ENCODE data around the gene EXOC2. TPM values are rescaled to one million over a fixed set of nuclear protein-coding genes. Genes with fewer than 3 reads are reported as not detected.

The EXOC2 gene
- total and polyA plus RNA-seq, 2 of the 13 experiments (the other 11 are each of a cell fraction or from before 2014, with no cell fraction given): 12.6 to 22.9 TPM

DNA sequence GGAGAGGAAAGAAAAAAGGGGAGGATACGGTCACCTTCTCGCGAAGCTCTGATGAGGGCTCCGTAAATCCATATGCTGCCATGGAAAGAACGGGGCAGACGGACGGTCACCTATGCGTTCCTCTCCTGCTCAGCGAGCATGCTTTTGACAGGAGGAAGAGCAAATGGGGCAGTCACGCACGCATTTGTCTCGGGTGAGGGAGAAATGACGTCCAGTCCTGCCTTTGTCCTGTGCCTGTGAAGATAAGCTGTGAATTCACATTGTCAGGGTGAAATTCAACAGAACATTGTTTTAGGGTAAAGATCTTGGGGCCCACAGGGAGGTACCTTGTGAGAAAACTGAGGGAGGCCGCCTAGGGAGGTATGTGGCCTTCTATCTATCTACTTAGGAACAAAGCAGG, 217.6 kb downstream of the EXOC2 start:
- FAIRE-seq: no peak
- Histone ChIP-seq H3K27me3 (ENCODE audit: control insufficient read depth in 1 of 2, insufficient read depth in 2 of 2, low read length in 2 of 2) (peaks cover 2 to 18% of the 10 kb centered on the region in 2 experiments; a peak in 2 of 5 replicates), H4K20me1 (ENCODE audit: insufficient read depth, low read length) (no peaks in the 10 kb centered on the region), H3K4me1 (ENCODE audit: insufficient read depth, low read length) (peaks cover 9% of the 10 kb centered on the region), H3K27ac (ENCODE audit: extremely low read length, insufficient read depth, low read length) (no peak overlapping the region), H3K4me3 (replicated peaks in 1 of 3; ENCODE audit: insufficient read depth in 1 of 3, low read depth in 2 of 3, low read length in 3 of 3) (no peak overlapping the region), H3K36me3 (replicated peaks in 1 of 2; ENCODE audit: control insufficient read depth in 1 of 2, insufficient read depth in 2 of 2, low read length in 2 of 2) (no peaks in the 10 kb centered on the region), H3K9me3 (ENCODE audit: low read length) (no peaks in the 10 kb centered on the region), H3K9ac (ENCODE audit: insufficient read depth, low read depth, low read length) (no peak overlapping the region), H3K79me2 (ENCODE audit: insufficient read depth, low read length) (no peaks in the 10 kb centered on the region), H3K4me2 (ENCODE audit: low read depth, low read length) (no peak overlapping the region), H2AFZ (ENCODE audit: low read length) (no peak overlapping the region)
- no TSS peak for BruUV-seq (replicated peaks)
- ATAC-seq: no peak
- intact Hi-C loops (cut with micrococcal nuclease; ENCODE audit: unreplicated experiment) (no loop called here), in situ Hi-C loops (cut with HindIII; ENCODE audit: extremely low pct_ligation_motif_present, low pct_unique_long_range_greater_than_20kb) (no loop called here)
- POLR2A ChIA-PET: no interaction called here
- CTCF ChIA-PET (ENCODE audit: low intra/inter-chr PET ratio, low total read pairs): no interaction called here
- no peak for DNase-seq (ENCODE audit: low spot score)
- WGBS (ENCODE audit: low lambda C conversion rate): 80% methylated on average over 12 of the region's 14 CpGs
- TF ChIP-seq, protein P1, sequence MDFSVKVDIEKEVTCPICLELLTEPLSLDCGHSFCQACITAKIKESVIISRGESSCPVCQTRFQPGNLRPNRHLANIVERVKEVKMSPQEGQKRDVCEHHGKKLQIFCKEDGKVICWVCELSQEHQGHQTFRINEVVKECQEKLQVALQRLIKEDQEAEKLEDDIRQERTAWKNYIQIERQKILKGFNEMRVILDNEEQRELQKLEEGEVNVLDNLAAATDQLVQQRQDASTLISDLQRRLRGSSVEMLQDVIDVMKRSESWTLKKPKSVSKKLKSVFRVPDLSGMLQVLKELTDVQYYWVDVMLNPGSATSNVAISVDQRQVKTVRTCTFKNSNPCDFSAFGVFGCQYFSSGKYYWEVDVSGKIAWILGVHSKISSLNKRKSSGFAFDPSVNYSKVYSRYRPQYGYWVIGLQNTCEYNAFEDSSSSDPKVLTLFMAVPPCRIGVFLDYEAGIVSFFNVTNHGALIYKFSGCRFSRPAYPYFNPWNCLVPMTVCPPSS (IDR thresholded peaks at IDR 0.05): no peak
- TF ChIP-seq, protein P2, sequence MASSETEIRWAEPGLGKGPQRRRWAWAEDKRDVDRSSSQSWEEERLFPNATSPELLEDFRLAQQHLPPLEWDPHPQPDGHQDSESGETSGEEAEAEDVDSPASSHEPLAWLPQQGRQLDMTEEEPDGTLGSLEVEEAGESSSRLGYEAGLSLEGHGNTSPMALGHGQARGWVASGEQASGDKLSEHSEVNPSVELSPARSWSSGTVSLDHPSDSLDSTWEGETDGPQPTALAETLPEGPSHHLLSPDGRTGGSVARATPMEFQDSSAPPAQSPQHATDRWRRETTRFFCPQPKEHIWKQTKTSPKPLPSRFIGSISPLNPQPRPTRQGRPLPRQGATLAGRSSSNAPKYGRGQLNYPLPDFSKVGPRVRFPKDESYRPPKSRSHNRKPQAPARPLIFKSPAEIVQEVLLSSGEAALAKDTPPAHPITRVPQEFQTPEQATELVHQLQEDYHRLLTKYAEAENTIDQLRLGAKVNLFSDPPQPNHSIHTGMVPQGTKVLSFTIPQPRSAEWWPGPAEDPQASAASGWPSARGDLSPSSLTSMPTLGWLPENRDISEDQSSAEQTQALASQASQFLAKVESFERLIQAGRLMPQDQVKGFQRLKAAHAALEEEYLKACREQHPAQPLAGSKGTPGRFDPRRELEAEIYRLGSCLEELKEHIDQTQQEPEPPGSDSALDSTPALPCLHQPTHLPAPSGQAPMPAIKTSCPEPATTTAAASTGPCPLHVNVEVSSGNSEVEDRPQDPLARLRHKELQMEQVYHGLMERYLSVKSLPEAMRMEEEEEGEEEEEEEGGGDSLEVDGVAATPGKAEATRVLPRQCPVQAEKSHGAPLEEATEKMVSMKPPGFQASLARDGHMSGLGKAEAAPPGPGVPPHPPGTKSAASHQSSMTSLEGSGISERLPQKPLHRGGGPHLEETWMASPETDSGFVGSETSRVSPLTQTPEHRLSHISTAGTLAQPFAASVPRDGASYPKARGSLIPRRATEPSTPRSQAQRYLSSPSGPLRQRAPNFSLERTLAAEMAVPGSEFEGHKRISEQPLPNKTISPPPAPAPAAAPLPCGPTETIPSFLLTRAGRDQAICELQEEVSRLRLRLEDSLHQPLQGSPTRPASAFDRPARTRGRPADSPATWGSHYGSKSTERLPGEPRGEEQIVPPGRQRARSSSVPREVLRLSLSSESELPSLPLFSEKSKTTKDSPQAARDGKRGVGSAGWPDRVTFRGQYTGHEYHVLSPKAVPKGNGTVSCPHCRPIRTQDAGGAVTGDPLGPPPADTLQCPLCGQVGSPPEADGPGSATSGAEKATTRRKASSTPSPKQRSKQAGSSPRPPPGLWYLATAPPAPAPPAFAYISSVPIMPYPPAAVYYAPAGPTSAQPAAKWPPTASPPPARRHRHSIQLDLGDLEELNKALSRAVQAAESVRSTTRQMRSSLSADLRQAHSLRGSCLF (CRISPR knock-in tag; IDR thresholded peaks at IDR 0.05; ENCODE audit: borderline replicate concordance): no peak
- no peak for TF ChIP-seq ZNF549 (CRISPR knock-in tag; IDR thresholded peaks at IDR 0.05)
- no peak for TF ChIP-seq TARDBP (CRISPR knock-in tag; IDR thresholded peaks at IDR 0.05)
- no peak for TF ChIP-seq ZNF264 (CRISPR knock-in tag; IDR thresholded peaks at IDR 0.05)
- no peak for TF ChIP-seq RARG (CRISPR knock-in tag; IDR thresholded peaks at IDR 0.05; ENCODE audit: low read depth)
- no peak for TF ChIP-seq CCDC6 (CRISPR knock-in tag; IDR thresholded peaks at IDR 0.05)
- no peak for TF ChIP-seq ZNF556 (CRISPR knock-in tag; IDR thresholded peaks at IDR 0.05; ENCODE audit: borderline replicate concordance)
- TF ChIP-seq ZNF674 (CRISPR knock-in tag; IDR thresholded peaks at IDR 0.05; ENCODE audit: low read depth): no peak
- TF ChIP-seq, protein P3, sequence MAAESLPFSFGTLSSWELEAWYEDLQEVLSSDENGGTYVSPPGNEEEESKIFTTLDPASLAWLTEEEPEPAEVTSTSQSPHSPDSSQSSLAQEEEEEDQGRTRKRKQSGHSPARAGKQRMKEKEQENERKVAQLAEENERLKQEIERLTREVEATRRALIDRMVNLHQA (CRISPR knock-in tag; IDR thresholded peaks at IDR 0.05): no peak
- no peak for TF ChIP-seq RBM22 (optimal IDR thresholded peaks at IDR 0.05; ENCODE audit: low read length)
- TF ChIP-seq, protein P4, sequence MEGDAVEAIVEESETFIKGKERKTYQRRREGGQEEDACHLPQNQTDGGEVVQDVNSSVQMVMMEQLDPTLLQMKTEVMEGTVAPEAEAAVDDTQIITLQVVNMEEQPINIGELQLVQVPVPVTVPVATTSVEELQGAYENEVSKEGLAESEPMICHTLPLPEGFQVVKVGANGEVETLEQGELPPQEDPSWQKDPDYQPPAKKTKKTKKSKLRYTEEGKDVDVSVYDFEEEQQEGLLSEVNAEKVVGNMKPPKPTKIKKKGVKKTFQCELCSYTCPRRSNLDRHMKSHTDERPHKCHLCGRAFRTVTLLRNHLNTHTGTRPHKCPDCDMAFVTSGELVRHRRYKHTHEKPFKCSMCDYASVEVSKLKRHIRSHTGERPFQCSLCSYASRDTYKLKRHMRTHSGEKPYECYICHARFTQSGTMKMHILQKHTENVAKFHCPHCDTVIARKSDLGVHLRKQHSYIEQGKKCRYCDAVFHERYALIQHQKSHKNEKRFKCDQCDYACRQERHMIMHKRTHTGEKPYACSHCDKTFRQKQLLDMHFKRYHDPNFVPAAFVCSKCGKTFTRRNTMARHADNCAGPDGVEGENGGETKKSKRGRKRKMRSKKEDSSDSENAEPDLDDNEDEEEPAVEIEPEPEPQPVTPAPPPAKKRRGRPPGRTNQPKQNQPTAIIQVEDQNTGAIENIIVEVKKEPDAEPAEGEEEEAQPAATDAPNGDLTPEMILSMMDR (CRISPR knock-in tag; IDR thresholded peaks at IDR 0.05): no peak
- no peak for TF ChIP-seq FOXK1 (CRISPR knock-in tag; IDR thresholded peaks at IDR 0.05; ENCODE audit: borderline replicate concordance, low read depth)
- no peak for TF ChIP-seq ZSCAN30 (CRISPR knock-in tag; IDR thresholded peaks at IDR 0.05)
- no peak for TF ChIP-seq IRF2 (CRISPR knock-in tag; IDR thresholded peaks at IDR 0.05)
- TF ChIP-seq BORCS8-MEF2B (CRISPR knock-in tag; IDR thresholded peaks at IDR 0.05): no peak
- no peak for TF ChIP-seq RFXAP (CRISPR knock-in tag; IDR thresholded peaks at IDR 0.05; ENCODE audit: borderline replicate concordance)

Data from HepG2 (cell line).